SW480 (cell line): ENCODE measurements around the gene OSBPL3.

Source experiments
- DNase-seq: peaks from one replicate; pipeline ENCODE4 v3.0.0-alpha.2; 2016; ENCODE audit warnings: low spot score

The OSBPL3 gene

DNA sequence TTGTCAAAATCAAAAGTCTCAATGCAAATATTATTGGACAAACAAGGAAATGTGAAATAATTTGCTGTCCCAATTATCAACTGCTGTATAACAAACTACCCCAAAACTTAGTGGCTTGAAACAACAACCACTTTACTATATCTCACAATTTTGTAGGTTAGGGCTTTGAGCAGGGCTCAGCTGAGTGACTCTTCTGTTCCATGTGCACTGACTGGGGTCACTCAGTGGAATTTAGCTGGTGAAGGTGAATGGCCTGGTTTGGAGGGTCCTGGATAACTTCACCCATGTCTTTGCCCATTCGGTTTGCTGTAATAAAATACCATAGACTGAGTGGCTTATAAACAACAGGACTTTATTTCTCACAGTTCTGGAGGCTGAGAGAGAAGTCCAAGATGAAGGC is 219.0 kb downstream of the OSBPL3 start:
- DNase-seq, result no peak

DNA sequence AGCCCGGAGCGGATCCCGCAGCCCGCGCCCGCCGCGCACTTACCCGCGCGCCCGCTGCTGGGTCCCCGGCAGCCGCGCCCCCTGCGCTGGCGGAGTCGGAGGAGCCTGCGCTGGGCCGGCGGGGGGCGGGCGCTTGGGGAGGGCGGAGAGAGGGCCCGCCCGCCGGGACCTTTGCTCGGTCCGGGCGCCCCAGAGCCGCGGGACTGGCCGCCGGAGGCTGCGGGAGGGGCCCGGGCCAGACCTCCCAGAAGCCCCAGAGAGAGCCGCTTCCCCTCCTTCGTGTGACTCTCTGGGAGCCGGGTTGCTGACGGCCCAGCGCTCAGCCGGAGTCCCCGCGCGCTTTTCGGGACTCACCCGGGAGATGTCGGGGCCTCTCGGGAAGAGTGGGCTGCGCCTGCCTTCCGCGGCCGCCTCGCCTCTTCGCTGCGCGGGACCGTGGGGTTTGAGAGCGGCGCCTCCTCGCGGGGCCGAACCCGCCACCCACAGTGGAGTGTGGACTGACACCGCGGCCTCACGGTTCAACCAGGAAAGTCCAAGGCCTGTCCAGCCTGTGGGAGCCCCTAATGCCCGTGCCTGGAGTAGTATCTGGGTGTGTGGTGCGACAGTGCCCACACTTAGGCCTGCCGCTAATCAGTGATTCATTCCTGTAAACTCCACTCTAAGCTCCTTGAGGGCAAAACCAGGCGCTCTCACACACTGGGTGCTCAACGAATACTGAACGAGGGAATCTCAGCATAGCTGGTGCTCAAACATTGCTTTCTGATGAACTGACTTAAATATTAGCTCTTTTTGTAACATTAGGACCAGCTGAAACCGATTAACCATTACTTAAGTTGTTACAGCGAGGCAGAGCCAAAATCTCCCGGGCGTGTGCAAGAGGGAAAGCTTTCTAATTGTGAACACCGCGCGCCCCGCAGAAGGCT is 222.4 kb downstream of the OSBPL3 start, which contains the start of gene GSDME:
Gene GSDME, minus strand, starts transcription at position 112 of the 923 bp plus-strand sequence. CDS start 7,690 bp downstream, outside the sequence.
- DNase-seq, result no peak

- no peak for DNase-seq
Measured at GRCh38 chr7:24756545-24757352, 223.2 kb downstream of the OSBPL3 start.

GRCh38 chr7:24755541-24756407 is 224.2 kb downstream of the OSBPL3 start:
- DNase-seq, result peak; percentile 25

- DNase-seq, result no peak
Measured at GRCh38 chr7:24754906-24755506, 225.0 kb downstream of the OSBPL3 start.

- no peak for DNase-seq
Measured at GRCh38 chr7:24752073-24752800, 227.7 kb downstream of the OSBPL3 start.

GRCh38 chr7:24751484-24751883 is 228.5 kb downstream of the OSBPL3 start:
- DNase-seq, result no peak

GRCh38 chr7:24750441-24751055 is 229.4 kb downstream of the OSBPL3 start:
- no peak for DNase-seq

- DNase-seq, result no peak
Measured at GRCh38 chr7:24748521-24748920, 231.5 kb downstream of the OSBPL3 start.
